Smooth muscle cell (in vitro differentiated cells): ENCODE measurements around the gene PRPS2. TPM values are rescaled to one million over a fixed set of nuclear protein-coding genes. Genes with fewer than 3 reads are reported as not detected.

ENCODE experiments used
- DNase-seq: peaks from one replicate; lab custom pipeline; 2025; ENCODE audit not compliant: unreplicated experiment; lab: John Stamatoyannopoulos, UW
- H2AFZ ChIP-seq: fragments of 200-600 bp; sonication (generic); 2 replicates; pipeline ENCODE4 v1.6.0; 2016; ENCODE audit warnings: antibody characterized with exemption, low read depth, mild to moderate bottlenecking
- H3F3A ChIP-seq: fragments of 200-600 bp; sonication (generic); 2 replicates; pipeline ENCODE4 v1.6.0; 2017; ENCODE audit warnings: antibody characterized with exemption, low read depth
- H3K27ac ChIP-seq: fragments of 200-600 bp; sonication (generic); 2 replicates; pipeline ENCODE4 v1.5.1; 2016; ENCODE audit warnings: low read depth, mild to moderate bottlenecking
- H3K27me3 ChIP-seq: fragments of 200-600 bp; sonication (generic); 2 replicates; pipeline ENCODE4 v1.6.1; 2016; ENCODE audit warnings: low read depth, mild to moderate bottlenecking
- H3K36me3 ChIP-seq: fragments of 200-600 bp; sonication (generic); 2 replicates; pipeline ENCODE4 v1.5.1; 2016; ENCODE audit warnings: low read depth
- H3K4me1 ChIP-seq: fragments of 200-600 bp; sonication (generic); 2 replicates; pipeline ENCODE4 v1.5.1; 2016; ENCODE audit warnings: low read depth
- H3K4me2 ChIP-seq: fragments of 200-600 bp; sonication (generic); 2 replicates; pipeline ENCODE4 v1.6.0; 2016; ENCODE audit warnings: mild to moderate bottlenecking
- H3K4me3 ChIP-seq: fragments of 200-600 bp; sonication (generic); 2 replicates; pipeline ENCODE4 v1.5.1; 2016; ENCODE audit warnings: mild to moderate bottlenecking
- H3K79me2 ChIP-seq: fragments of 200-600 bp; sonication (generic); 2 replicates; pipeline ENCODE4 v1.6.0; 2016; ENCODE audit warnings: low read depth, mild to moderate bottlenecking
- H3K9ac ChIP-seq: fragments of 200-600 bp; sonication (generic); 2 replicates; pipeline ENCODE4 v1.6.0; 2016; ENCODE audit warnings: low read depth
- H3K9me3 ChIP-seq: fragments of 200-600 bp; sonication (generic); replicated peaks from 2 replicates; pipeline ENCODE4 v1.5.1; 2016; ENCODE audit warnings: low read depth
- H4K20me1 ChIP-seq: fragments of 200-600 bp; sonication (generic); 2 replicates; pipeline ENCODE4 v1.6.0; 2016; ENCODE audit warnings: low read depth
- CTCF ChIP-seq: fragments of 200-600 bp; sonication (generic); IDR thresholded peaks from 2 replicates; pipeline ENCODE4 v1.5.1; 2017; ENCODE audit warnings: borderline replicate concordance, mild to moderate bottlenecking, antibody characterized with exemption; ENCODE audit not compliant: insufficient read depth, poor library complexity, severe bottlenecking
- WGBS: methylation state at CpG from one replicate; pipeline ENCODE4 v1.1.7; 2016; ENCODE audit warnings: low lambda C conversion rate; 5-methylcytosine and 5-hydroxymethylcytosine counted together
- polyA plus RNA-seq: library from polyadenylated mRNA; unstranded; fragments of >200 nt; fragmentation: Nextera tagmentation; extraction: Ambion mirVana; gene quantifications from 2 replicates; pipeline ENCODE4 v1.2.1, GENCODE V29; 2016
- total RNA-seq: library from RNA; depleted of rRNA; stranded (reverse); fragments of >200 nt; gene quantifications from 2 replicates; pipeline ENCODE4 v1.2.3, GENCODE V29; 2014

Gene PRPS2
- total and polyA plus RNA-seq, 2 experiments from 2014 or later, result 14.5 to 28.0 TPM

DNA sequence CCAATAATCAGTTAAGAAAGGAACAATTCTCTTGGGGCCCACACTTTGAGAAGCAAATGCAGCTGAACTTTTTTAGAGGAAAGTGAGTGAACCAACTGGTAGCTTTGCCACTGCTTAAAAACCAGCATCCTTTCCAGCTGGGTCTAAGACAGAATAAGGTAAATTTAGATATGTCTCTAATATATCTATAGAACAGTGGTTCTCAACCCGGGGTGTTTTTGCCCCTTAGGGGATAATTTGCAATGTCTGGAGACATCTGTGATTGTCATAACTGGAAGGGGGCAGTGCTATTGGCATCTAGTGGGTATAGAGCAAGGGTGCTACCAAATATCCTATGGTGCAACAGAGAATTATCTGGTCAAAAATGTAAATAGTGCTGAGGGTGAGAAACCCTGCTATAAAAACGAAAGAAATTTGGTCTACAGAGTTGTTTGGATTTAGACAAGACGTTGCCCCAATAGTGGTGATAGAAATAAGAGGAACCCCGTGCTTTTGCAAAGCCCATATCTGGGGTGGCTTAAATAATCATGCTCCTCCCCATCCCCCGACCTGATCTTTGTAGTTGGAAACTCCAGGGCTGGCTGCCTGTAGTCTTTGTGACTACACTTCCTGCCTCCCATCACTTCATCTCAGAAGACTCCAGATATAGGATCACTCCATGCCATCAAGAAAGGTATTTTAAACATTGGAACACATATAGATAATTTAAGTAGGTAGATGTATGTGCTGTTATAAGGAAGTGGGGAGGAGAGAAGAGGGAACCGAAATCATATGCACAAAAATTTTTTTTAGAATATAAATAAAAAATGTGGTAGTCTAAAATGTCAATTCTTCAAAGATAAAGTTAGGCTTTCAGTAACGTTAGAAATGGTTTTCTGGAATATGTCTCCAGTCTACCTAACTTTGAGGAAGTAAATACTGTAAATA lies 75.5 kb downstream of the PRPS2 start, which contains the start of gene TLR7:
Gene TLR7 (plus strand): TSS at position 622 of the 927 bp plus-strand sequence. CDS start 507 bp downstream, outside the sequence.
- H3K4me2 ChIP-seq, result no peak within 1 kb of the TSS
- no peaks in the 10 kb centered on the region for H4K20me1 ChIP-seq
- WGBS, result 59% methylated on average over 7 of the region's 7 CpGs
- no peak for TF ChIP-seq CTCF
- no peaks in the 10 kb centered on the region for H3K9me3 ChIP-seq
- no peak within 1 kb of the TSS for H3K27ac ChIP-seq
- H3K4me3 ChIP-seq, result no peak within 1 kb of the TSS
- no peaks in the 10 kb centered on the region for H3F3A ChIP-seq
- DNase-seq, result no peak
- peak within 1 kb of the TSS; percentile 37 for H2AFZ ChIP-seq
- H3K27me3 ChIP-seq, result no peaks in the 10 kb centered on the region
- H3K79me2 ChIP-seq, result no peaks in the 10 kb centered on the region
- no peaks in the 10 kb centered on the region for H3K36me3 ChIP-seq
- H3K9ac ChIP-seq, result no peak within 1 kb of the TSS
- H3K4me1 ChIP-seq, result no peaks in the 10 kb centered on the region

DNA sequence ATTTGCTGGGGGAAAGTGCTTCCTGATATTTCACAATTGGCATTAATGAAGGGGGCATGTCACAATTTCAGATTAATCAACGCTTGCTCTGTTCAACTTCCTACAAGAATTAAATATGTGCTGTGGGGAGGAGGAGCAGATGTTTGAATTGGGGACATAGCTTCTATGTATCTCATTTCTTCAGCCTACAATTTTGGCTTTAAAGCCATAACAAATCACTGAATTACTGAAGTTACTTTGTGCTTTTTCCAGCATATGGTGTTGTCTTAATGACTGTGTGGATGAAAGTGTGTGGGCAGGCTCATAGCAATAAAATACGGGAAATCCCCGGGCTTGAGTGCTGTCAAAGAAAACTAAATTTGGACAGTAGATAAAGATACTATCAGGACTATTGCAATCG lies 76.5 kb downstream of the PRPS2 start:
- Histone ChIP-seq H4K20me1 (no peaks in the 10 kb centered on the region), H3K9ac (no peak overlapping the region), H3K36me3 (no peaks in the 10 kb centered on the region), H3K4me2 (no peak overlapping the region), H3K79me2 (no peaks in the 10 kb centered on the region), H3K27ac (no peak overlapping the region), H3K4me3 (no peak overlapping the region), H3F3A (no peaks in the 10 kb centered on the region), H3K9me3 (no peaks in the 10 kb centered on the region), H2AFZ (peak overlapping the region; percentile 37), H3K27me3 (no peaks in the 10 kb centered on the region), H3K4me1 (no peaks in the 10 kb centered on the region)
- WGBS, result 43% methylated on average over 4 of the region's 4 CpGs
- no peak for DNase-seq
- no peak for TF ChIP-seq CTCF

DNA sequence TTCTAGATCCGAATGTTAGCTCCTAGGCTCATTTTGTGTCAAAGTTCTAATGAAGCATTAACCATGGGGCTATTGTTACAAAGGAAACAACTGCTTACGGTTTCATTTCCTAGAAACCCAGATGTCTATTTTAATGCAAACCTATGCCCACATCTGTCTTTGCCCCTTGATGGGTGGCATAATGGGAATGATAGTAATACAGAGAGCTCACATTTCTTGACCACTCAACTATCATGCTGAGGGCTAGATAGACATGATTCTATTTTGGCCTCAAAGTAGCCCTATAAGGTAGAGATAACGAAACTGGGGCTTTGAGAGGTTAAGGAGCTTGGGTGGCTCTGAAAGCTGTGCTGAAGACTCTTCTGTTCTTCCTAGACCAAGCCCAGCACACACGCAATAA lies 77.5 kb downstream of the PRPS2 start:
- TF ChIP-seq CTCF, result no peak
- Histone ChIP-seq H3K4me1 (no peaks in the 10 kb centered on the region), H3K9ac (no peak overlapping the region), H3K27me3 (no peaks in the 10 kb centered on the region), H2AFZ (no peak overlapping the region), H3K36me3 (no peaks in the 10 kb centered on the region), H3K79me2 (no peaks in the 10 kb centered on the region), H3K4me2 (no peak overlapping the region), H3F3A (no peaks in the 10 kb centered on the region), H3K27ac (no peak overlapping the region), H4K20me1 (no peaks in the 10 kb centered on the region), H3K4me3 (no peak overlapping the region), H3K9me3 (no peaks in the 10 kb centered on the region)
- 79% methylated on average over 4 of the region's 4 CpGs for WGBS
- DNase-seq, result no peak

GRCh38 chrX:12871257-12871656 lies 80.0 kb downstream of the PRPS2 start:
- no peak for TF ChIP-seq CTCF
- 70% methylated on average over 6 of the region's 6 CpGs for WGBS
- Histone ChIP-seq H3K4me2 (no peak overlapping the region), H3K36me3 (no peaks in the 10 kb centered on the region), H3K9ac (no peak overlapping the region), H3K9me3 (no peaks in the 10 kb centered on the region), H2AFZ (no peak overlapping the region), H3K27me3 (no peaks in the 10 kb centered on the region), H3K4me3 (no peak overlapping the region), H3K4me1 (no peaks in the 10 kb centered on the region), H3K27ac (no peak overlapping the region), H4K20me1 (no peaks in the 10 kb centered on the region), H3F3A (no peaks in the 10 kb centered on the region), H3K79me2 (no peaks in the 10 kb centered on the region)
- no peak for DNase-seq
